GM19468 (cell line): Measurements from ENCODE around the gene KLHL36.
"Not testable (repeated sequence)": the region's sequence is repeated elsewhere in the genome, so short reads cannot be mapped to it uniquely, and the experiment has no call there.

Source experiments
- ATAC-seq: cut with Tn5 transposase; IDR thresholded peaks from one replicate; pipeline ENCODE4 v1.9.1; 2021; ENCODE audit warnings: mild to moderate bottlenecking, moderate library complexity, moderate number of reproducible peaks; ENCODE audit not compliant: unreplicated experiment; ENCODE audit errors: extremely low read depth

Gene KLHL36

DNA sequence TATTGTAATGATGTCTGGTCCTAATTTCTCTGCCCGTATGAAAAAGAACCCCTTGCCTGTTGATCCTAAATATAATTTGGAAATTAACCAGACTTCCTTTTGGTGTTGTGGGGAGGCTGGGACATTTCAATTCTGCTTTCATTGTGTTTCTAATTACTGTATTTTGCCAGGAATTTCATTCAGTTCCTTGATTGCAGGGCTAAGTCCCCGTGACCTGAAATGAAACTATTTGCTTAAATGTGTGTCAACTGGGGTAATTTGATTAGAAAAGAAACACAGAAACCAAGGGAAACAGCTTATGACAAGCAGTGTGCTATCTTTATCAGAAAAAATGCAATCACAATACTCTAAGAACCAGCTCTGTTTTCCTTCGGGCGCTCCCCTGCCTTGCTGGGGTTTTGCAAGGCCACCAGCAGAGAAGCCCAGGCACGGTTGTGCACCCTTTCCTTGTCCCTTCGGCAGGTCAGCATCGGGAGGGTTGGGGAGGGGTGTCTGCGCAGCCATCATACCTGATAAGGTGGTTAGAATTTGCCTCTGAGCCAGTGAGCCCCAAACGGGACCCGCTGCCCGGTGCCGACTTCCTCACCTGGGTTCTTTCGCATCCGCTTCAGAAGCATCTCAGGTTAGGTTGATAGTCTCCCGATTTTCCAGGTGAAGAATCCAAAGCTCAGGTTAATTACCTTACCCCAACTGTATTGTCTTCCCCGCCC lies 19.4 kb downstream of the KLHL36 start:
- ATAC-seq: no peak

DNA sequence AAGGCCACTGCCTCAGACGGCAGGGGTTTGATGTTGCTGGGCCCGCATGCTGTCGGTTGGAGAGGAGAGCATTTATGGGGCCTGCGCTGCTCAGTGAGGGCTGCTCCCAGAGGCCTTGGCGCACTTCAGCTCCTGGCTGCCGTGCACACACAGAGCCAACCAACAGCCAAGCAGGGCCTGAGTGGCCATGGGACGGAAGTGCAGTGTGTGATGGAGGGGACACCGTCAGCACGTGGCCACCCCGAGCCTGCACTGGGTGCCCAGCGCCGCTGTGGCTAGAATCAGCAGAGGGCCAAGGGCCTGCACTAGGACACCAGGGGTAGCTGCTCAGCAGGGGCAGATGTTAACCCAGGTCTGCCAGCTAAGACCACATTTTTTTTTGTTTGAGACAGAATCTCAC lies 21.8 kb downstream of the KLHL36 start:
- no peak for ATAC-seq

DNA sequence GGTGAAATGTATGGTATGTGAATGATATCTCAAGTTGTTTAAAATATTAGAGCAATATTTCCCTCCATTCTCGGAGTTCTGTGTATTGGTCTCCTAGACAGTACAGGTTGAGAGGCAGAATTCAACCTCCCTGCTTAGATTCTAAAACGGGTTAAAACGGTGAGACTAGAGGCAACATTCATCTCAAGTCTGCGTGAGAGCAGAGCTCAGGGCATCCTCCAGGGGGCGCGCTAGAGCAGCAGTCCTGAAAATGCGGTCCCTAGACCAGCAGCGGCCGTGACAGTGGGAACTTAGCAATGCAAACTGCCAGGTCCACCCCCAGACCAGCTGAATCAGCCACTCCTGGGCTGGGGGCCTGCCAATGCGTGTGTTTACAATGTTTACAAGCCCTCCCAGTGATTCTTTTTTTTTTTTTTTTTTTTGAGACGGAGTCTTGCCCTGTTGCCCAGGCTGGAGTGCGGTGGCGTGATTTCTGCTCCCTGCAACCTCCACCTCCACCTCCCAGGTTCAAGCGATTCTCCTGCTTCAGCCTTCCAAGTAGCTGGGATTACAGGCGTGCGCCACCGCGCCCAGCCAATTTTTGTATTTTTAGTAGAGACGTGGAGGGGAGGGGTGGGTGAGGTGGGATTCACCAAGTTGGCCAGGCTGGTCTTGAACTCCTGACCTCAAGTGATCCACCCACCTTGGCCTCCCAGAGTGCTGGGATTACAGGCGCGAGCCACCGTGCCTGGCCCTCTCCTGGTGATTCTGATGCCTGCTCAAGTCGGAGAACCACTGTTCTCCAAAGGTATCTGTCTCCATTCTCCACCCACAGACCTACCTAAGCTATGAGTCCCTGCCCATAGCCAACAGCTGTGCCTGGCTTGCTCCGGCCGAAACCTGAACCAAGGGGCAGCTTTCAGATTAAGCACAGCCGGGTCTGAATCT lies 24.2 kb downstream of the KLHL36 start:
- no peak for ATAC-seq

DNA sequence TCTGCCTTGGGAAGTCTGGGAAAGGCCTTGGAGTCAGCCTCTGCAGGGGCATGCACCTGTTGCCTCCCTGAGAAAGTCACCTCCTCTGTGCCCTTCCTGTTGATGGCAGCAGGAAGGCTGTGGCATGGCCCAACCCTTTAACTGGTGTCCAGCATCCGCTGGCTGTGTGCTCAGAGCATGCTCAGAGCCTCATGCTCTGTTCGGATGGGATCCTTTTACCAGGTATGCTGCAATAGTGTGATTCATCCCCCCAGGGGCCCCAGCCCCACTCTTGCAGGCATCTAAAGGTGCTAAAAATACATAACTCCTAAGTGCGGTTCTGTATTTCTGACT lies 24.9 kb downstream of the KLHL36 start:
- no peak for ATAC-seq

DNA sequence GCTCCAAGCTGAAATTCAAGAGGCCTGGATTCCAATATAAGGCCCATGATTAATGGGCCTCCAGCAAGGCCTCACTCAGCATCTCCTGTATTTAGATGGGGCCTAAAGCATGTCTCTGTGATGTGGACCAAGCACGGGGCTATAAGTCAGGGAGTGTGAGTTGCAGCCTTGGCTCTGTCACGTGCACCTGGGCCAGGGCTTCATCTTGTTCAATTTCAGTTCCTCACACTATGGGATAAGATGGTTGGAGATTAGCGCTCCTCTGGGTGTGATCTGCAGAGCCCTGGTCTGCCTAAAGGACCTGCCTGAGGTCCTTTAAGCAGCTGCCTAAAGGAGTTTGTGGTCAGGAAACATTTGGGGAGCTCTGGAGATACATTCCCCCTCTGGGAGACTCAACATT lies 25.2 kb downstream of the KLHL36 start:
- no peak for ATAC-seq

DNA sequence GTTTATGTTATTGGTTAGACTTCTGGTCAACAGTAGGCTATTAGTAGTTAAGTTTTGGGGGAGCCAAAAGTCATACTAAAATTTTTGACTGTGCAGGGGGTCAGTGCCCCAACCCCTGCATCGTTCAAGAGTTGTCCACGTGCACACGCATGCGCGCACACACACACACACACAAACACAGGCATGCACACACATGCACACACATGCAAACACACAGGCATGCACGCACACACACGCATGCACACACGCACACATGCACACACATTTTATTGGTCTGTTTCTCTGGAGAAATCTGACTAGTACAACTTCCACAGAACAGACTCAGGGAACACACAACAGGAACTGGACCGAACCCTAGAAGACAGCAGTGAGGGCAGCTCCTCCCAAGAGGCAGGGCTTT lies 27.1 kb downstream of the KLHL36 start:
- no peak for ATAC-seq

DNA sequence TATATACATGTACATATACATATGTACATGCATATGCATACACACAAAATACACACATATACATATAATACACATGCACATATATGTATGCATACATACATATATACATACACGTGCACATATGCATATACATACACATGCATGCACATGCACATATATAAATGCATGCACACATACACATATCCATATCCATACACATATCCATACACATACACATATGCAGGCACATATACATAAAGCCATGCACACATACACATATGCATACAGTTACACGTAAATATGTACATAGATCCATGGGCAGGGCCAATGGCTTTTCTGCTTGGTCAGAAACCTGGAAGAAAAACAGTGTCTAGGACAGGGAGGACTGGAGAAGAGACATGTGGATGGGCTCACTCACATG lies 27.6 kb downstream of the KLHL36 start:
- no peak for ATAC-seq

DNA sequence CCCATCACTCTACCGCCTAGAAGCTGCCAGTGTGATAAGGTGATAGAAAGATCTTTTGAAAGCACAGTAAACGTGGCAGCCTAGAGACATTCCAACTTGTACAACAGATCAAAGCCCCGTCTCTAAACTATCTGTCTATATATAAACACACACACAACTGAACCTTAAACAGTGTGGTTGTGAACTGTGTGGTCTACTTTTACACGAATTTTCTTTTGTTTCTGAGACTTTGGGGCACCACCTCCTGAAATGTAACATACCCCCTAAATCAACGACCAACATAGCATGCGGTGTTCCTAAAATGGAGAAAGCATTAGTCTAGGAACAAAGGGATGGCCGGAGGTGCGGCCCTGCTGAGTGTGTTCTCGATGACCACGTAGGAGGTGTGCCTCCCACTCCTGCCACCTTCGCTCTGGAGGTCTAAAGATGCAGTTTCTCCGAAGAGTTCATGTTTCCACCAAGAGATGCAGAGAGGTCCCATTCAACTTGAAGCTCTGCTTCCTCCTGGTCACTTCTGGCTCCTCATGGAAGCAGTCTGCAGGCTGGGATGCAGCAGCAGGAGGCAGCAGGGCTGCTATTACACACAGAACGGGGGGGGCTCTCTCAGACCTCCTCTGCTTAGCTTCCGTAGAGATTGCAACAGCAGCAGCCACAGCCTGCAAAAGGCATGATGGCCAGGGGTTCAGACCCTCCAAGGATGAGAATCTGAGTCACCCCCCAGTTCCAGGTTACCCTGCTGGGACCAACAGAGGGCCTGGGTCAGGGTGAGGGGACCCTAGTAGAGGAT lies 28.9 kb downstream of the KLHL36 start:
- no peak for ATAC-seq

DNA sequence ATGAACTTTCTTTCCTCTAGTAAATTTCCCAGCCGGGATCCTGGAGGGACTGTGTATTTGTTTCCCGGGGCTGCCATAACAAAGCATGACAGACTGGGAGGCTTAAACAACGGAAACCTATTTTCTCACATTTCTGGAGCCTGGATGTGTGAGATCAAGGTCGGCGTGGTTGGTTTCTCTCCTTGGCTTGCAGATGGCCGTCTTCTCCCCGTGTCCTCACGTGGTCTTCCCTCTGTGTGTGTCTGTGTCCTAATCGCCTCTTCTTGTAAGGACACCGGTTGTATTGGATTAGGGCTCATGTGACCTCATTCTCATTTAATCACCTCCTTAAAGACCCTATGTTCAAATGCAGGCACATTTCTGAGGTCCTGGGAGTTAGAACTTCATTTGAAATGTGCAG lies 29.5 kb downstream of the KLHL36 start:
- ATAC-seq: no peak

DNA sequence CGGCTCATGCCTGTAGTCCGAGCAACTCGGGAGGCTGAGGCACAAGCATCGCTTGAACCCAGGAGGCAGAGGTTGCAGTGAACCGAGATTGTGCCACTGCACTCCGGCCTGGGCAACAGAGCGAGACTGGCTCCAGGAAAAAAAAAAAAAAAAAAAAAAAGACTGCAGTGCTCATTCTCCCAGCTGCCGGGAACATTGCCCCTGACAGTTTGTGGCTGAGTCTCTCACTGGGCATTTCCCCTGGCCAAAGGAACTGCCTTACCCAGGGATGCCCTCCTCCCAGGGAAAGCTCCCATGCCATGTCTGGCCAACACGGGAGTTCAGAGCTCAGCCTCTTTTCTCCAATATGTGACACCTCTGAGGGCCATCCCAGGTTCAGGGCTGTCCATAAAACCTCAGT lies 30.2 kb downstream of the KLHL36 start:
- ATAC-seq: no peak

DNA sequence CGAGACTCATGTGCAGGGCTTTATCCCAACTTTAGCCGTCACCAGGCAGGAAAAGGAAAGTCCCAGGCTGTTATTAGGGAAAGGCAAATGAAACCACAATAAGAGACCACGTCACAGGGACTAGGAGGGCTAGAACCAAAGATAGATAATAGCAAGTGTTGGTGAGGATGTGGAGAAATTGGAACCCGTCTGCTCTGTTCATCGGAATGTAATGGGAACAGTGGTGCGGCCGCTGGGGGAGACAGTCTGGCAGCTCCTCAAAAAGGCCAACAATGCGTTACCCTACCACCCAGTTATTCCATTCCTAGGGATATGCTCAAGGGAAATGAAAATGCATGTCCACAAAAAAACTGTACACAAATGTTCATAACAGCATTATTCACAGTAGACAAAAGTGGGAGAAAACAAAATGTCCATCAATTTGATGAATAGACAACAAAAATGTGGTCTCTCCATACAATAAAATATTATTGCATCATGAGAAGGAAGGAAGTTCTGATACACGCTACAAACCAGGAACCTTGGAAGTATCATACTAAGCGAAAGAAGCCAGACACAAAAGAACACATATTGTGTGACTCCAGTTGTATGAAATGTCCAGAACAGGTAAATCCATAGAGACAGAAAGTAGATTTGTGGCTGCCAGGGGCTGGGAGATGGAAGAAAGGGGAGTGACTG lies 32.0 kb downstream of the KLHL36 start:
- ATAC-seq: no peak

DNA sequence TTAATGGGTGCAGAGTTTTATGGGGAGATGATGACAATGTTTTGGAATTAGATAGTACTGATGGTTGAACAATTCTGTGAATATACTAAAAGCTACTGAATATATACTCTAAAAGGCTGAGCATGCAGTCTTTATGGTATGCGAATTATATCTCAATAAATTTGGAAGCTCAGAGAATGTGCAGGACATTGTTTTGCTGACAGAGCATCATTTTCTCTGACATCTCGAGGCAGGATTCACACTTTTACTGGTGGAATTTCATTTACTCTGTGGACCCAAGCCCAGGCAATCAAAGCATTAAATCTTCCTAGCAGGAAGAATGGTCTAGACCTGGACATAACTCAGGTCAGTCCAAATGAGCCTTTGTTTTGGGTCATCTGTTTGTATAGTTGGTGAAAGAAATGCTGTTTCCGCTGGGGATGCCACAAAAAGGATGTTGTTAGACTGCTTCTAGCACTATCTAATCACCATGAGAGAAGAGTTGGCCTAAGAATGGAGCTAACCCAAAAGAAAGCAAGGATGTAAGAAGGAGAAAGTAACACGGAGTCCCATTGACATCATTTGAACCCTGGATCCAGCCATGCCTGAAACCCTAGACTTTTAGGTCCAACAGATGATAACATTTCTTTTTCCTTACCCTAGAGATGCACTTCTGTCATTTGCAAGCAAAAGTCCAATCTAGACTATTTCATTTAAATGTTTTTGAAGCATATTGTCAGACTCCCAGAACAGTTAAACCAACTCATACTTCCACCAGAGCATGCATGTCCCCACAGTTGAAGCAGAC lies 32.7 kb downstream of the KLHL36 start:
- no peak for ATAC-seq

DNA sequence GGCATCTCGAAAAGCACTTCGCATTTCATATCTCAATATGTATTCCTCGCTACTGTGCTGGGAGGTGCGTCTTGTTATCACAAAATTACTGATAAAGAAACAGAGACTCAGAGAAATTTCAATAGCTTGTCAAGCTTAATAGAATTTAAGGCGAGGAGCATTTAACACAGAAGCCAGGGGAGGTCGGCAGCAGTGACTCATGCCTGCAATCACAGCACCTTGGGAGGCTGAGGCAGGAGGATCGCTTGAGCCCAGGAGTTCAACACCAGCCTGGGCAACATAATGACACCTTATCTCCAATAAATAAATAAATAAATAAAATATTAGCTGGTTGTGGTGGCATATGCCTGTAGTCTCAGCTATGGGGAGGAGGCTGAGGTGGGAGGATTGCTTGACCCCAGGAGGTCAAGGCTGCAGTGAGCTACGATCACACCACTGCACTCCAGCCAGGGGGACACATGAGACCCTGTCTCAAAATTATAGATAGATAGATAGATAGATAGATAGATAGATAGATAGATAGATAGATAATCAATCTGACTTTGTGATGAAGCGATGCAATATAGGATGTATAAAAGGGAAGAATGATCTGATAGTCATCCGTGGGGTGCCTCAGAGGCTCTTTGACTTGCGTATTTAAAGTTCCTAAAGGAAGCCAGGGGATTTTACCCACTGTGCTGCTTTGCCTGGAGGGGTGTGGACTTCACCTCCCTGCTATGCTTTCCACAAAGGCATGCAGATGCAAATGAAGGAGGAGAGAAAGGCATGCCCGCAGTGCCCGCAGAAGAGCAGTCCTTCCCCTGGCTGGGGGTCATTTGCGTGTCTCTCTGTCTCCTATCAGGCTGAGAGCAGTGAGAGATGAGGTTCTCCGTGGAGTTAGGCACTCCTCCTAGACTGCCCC lies 35.6 kb downstream of the KLHL36 start:
- no peak for ATAC-seq

DNA sequence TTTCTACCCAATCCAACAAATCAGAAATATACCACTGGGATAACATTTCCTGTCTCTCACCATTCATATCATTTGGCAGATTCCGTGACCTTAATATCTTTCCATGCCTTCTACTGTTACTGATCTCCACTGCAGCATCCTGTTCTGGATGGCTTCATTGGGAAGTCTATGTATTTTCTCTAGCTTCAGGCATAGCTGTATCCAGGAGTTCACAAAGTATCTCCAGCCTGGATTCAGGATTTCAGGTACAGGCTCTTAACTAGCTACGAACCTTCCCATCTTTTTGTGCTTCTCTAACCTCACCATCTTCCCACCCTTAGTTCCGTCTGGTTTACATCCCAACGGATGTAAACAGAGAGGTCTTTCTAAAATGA lies 36.3 kb downstream of the KLHL36 start:
- no peak for ATAC-seq

DNA sequence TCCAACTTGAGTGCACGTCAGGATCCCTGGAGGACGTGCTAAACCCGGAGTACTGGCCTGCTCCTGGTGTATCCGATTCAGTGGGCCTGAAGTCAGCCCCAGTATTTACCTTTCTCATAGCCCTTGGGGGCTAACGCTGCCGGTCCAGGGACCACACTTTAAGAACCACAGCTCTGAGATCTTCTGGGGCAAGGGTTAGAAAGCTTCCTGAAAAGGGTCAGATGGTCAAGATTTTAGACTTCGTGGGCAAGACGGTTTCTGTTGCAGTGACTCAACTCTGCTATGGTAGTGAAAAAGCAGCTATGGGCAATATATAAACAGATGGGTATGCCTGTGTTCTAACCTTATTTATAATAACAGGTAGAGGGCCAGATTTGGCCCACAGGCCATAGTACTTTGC lies 36.9 kb downstream of the KLHL36 start:
- ATAC-seq: no peak

DNA sequence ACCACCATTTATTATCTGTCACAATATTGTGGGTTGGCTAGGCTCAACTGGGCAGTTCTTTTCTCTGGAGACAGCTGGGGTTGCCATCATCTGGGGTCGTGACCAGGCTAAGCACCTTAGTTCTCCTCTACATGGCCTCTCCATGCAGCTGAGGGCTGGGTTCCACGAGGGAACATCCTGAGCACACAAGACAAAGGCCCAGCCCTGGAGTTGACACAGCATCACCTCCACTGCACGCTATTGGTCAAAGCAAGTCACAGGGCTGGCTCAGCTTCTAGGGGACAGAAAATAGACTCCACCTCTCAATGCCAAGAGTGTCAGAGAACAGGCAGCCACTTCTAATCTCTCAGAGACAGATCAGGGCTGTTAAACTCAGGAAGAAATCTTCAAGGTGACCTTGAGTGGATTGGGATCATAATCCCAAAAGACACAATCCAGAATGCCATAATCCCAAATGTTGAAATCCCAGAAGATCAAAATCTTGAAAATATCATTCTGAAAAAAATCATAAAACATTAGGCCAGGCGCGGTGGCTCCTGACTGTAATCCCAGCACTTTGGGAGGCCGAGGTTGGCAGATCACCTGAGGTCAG lies 38.5 kb downstream of the KLHL36 start:
- no peak for ATAC-seq

DNA sequence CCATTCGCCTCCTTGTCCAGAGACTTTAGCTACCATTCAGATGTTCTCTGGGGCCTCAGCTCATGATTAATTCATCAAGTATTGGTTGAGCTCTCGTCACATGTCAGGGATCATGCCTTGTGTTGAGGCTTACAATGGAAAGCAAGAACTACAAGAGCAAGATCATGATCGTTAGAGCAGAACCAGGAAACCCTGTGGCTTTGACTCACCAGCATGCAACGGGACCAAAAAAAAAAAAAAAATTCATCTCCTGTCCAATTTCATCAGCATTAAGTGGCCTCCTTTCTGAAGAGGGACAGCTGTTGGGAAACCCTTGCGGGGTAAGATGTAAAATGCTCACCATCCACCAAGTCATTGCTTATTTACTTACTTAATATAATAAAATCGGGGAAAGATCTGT lies 39.4 kb downstream of the KLHL36 start:
- no peak for ATAC-seq

DNA sequence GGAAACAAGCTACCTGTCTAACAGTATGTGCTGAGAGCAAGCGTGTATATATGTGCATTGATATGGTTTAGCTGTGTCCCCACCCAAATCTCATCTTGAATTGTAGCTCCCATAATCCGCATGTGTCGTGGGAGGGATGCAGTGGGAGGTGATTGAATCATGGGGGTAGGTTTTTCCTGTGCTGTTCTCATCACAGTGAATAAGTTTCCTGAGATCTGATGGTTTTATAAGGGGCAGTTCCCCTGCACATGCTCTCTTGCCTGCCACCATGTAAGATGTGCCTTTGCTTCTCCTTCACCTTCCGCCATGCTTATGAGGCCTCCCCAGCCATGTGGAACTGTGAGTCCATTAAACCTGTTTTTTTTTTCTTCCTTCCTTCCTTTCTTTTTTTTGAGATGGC lies 39.9 kb downstream of the KLHL36 start:
- ATAC-seq: not testable (repeated sequence)
